ENCODE measurements around the gene DLG5.

The DLG5 gene

DNA sequence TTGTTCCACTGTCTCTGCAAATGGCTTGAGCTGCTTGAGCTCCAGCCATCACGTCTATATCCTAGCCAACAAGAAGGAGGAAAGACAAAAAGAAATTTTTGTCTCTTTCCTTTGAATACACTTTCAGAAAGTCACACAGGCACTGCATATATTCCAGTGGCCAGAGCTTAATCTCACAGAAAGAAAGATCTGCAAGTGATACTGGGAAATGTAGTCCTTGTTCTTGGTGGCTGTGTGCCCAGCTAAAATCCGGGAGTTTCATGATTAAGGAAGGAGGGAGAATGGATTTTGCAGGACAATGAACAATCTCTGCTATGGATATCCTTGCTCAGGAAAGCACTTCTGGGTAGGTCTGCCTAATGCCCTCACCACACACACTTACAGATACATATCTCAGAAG is 19.5 kb upstream of the DLG5 start:
- DNase-seq, result no peak

DNA sequence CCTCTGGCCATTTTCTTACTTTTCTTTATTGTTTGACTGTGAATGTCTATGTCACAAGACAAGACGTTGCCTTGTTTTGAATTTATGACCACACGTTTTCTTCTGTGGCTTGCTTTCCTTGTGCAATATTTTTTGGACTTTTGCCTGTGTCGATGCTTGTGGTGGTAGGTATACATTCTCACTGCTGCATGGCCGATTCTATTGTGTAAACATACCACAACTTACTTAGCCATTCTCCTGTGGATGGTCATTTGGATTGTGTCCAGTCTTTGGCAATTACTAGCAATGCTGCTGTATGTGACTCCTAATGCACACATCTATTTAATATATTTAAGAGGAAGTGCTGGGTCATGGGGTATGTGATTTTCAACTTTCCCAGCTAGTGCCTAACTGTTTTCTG is 18.0 kb upstream of the DLG5 start:
- no peak for DNase-seq

DNA sequence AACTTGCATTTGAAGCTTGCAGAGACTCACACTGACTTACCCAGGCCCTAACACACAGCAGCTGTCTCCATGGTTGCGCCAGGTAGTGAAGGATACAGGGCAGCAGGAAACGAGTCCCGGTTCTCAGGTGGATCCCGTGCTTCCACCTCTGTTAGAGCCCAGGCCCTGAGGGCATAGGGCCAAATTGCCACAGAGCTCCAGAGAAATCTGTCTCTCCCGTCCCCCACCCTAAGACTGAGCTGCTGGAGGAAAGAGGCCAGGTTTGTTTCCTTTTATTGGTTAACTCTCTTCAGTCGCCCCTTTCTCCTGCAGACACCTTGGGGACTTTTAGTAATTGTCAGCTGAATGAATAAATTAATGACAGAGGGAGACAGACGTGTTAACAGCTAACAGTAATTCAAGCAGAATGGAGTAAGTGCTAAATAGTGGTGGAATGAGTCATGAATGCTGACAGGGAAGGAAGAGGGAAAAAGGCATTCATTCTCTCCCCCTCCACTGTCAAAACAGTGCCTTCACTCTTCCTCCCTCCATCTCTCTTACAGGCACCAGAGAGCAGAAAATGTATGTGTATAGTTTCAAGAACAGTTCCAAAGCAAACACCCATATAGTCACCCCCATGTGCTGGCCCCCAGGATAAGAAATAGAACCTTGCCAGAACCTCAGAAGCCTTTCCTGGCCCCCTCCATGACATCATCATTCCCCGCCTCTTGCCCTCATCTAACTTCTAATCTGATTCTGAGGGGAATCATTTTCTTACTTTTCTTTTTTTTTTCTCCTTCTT is 16.8 kb upstream of the DLG5 start:
- DNase-seq, result no peak

DNA sequence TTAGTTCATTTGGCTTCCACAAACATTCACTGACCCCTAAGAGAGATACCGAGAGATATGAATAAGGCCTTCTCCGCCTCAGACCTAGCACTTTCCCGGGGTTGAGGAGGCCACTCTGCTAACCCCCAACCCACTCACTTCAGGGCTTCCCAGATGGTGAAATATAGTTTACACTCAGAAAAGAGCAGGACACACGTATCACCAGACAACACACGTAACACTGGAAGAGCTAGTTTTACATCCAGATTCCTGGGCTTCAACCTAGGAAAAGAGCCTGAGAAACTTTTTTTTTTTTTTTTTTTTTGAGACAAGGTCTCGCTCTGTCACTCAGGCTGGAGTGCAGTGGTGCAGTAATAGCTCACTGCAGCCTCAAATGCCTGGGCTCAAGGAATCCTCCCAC is 15.2 kb upstream of the DLG5 start:
- no peak for DNase-seq

DNA sequence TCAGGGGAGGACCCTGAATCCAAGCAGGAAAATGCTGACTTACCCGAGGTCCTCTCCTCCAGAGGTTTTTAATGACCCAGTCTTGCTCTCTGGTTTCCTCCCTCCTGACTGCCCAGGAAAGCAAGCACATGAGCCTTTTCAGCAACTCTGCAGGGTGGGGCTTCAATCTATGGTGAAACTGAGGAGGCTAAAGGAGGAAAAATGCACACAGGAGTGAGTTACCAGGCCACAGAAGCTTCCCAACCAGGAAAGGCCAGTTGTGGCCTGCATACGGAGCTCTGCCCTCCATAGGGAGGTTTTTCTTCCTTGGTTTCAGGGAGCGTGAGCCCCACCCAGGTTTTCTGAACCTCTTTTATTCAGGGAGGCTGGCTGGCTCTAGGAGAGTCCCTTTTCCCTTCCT is 14.1 kb upstream of the DLG5 start:
- no peak for DNase-seq

DNA sequence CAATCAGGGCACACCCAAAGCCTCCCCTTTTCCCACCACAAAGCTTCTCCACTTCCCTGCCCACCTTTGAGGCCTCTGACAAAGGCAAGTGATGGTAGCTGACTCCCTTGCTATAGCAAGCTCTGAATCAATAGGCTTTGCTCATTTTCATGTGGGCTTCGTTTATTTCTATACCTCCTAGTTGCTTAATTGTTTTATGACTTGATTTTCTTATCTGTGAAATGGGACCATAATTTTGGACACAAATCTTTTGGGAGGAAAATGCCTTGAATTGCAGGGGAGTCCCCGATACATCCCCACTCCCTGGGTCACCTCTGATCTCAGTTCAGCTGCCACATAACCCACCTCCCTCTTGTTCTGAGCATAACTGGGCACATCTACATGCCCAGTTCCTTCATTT is 13.7 kb upstream of the DLG5 start:
- no peak for DNase-seq

DNA sequence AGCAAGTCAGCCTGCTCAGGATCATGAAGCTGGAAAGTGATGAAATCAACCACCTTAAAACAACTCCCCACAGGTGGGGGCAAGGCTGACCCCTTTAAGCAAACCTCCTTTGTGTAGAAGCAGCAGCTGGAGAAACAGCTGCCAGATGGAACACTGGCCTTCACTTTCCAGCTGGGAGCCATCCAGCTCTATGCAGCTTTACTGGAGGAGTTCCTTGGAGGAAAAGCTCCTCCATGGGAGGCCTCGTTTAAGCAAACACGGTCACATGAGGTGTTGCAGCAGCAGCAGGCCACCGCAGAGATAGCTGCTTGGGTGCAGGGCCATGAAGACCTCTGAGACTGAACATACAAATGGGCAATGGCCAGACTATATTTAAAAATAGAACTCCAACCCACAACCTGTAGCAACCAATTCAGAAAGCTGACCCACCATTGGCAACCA is 13.0 kb upstream of the DLG5 start:
- no peak for DNase-seq

DNA sequence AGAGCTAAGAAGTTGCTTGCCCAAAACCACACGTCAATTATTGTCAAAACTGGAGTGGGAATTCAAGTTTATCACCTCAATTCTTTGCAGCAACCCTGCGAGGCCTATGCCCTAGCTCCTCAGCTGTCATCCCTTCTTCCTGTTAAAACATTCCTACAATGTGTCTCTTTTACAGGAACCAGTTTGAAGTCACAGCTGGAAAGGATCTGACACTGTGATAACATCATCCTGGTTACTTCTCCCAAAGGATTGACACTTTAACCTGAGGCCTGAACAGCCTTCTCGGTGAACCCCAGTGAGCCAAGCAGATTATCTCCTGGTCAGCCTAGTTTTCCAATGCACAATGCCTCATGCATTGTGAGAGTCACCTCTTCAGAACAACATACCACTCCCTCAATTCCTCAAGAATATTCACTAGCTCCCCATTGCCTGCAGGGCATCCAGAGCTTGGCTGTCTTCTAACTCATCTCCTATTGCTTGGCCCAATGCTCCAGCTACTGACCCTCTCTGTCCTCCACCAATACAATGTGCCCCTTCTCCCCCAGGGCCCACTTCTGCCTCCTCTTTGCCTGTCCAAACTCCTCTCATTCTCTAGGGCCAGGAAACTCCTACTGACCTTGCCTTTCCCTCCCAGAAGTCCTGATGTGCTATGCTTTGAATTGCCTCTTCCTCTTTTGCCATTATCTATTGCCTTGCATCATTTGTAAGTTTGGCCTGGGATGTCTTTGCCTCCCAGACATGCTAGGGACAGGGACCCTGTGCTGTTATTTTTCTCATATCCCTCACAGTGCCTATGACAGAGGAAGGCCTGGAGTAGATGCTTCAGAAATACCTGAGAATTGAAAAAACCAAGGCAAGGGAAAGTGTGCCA is 10.4 kb upstream of the DLG5 start:
- DNase-seq, result no peak

DNA sequence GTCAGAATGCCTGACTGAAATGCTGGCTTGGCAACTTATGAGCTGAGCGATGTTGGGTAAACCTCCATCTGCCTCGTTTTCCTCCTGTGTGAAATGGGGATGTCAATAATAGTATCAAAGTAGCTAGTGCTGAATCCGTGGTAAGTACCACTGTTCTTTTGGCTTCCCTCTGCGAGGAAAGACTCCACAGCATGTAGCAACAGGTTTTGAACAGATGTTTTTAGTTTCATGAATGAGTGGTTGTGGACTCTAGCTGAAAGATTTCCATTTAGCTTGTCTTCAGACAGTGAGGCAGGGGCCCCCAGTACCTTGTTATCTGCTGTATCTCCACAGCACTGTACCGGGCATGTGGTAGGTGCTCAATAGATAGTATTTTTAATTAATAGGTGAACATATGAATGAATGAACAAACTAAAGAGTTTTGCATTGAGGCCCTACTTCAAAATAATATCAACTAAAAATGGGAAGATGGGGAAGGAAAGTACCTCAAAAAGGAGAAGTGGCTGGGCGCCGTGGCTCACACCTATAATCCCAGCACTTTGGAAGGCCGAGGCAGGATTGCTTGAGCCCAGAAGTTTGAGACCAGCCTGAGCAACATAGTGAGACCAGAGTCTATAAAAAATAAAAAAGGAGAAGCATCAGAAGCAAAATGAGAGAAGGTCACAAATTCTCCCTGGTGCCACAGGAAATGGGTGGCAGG is 5.6 kb upstream of the DLG5 start:
- no peak for DNase-seq

DNA sequence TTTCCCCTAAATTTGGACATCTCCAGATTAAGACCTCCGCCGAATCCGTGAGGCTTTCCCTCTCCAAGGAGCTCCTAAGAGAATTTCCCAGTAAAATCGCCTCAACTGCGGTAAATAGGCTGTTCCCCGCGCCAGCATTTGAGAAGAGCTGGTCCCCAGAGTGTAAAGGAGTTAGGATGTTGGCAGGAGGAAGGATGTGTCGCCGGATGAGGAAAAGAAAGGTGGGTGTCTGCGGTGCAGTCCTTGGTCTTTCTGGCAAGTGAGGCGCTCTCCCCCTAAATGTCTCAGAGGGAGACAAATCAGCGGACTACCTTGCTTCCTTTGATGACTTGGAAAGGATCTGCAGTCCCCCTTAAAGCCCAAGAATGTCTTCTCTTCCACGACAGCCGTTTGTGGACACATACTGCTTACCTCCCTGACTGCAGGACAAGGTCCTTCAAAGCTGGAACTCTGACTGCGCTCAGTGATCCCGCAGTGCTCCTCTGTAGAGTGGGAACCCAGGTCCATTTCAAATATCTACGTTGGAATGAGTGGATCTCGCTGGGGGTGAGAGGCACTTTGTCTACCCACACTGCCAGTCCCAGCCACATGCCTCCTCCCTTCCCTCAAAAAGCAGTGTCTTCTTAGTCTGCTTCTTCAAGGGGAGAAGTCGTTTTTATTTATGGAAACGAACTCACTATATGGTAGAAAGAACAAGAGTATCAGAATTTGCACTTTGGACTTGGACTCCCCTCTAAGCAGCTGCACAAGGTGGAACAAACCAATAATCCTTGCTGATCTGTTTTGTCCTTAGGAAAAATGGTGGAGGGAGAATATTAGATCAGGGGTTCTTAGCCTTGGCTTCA is 1.1 kb upstream of the DLG5 start:
- DNase-seq, result no peak

DNA sequence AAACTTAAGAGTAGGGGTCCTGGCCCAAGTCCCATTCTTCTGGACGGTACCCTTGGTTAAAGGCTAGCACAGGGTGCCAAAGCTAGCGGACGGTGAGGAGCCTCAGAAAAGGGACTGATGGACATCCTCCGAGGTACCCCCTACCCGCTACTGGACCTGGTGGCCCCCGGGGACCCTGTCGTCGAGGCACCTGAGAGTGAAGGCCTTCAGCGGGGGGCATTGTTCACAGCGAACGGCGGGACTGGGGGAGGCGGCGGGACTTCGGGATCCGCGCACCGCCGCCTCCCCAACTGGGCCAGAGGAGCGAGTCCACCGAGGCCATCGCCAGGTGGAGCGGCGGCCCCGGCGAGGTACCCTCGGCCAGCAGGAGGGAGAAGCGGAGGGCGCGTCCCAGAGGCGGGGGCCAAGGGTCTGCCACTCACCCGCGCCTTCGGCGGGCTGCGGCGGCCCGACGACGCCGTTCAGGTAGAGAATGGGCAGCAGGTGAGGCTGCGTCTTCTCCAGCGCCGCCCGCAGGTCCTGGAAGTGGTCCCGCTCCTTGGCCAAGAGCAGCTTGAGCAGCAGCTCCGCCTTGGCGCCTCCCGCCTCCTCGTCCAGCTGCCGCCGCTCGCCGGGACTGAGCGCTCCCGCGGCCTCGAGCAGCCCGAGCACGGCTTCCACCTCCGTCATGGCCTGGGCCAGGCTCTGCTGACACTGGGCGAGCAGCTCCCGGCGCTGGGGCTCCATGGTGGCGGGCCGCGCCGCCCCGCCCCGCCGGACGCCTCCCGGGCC is 575 bp downstream of the DLG5 start:
- DNase-seq, result peak; percentile 35

DNA sequence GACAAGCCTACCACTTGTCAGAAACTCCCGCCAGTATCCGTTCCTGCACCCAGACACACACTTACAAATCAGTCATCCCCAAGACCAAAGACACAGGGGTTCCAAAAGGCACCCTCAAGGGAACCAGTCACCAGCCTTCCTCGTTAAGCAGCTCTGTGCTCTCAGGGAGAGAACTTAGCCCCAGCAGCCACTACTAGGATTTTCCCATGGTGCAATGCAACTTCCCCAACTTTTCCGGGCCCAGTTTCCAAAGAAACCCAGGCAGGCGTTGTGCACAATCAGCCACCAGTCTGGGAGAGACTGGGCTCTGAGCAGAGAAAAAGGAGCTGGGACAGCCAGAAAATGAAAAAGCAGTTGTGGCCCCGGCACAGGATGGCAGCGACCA is 1.2 kb downstream of the DLG5 start:
- no peak for DNase-seq

DNA sequence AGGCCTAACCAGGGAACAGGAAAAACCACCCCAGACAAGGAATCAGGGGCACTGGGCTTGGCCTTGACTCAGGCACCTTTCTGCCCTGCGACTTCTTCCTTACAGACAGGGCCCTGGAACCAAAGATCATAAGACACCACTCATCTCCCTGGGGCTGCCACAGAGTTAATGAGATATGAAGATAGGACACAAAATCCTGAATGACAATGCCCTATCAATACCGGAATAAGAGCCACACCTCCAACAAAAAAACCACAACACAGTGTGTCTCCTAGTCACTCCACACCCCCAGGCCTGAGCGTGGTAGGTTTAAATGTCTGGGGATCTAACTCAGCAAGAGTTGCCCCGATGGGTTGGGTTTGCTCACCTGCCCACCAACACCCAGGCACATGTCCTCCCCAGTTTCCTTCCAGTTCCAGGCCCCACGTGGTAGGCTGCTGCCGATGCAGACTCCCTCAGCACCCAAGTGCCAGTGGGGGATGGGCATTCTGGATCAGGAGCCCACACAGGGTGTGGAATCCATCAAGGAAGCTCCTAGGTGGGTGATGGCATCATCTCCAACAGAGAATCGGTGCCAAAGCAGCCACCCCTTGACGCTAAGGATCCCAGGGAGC is 3.9 kb downstream of the DLG5 start:
- DNase-seq, result no peak

DNA sequence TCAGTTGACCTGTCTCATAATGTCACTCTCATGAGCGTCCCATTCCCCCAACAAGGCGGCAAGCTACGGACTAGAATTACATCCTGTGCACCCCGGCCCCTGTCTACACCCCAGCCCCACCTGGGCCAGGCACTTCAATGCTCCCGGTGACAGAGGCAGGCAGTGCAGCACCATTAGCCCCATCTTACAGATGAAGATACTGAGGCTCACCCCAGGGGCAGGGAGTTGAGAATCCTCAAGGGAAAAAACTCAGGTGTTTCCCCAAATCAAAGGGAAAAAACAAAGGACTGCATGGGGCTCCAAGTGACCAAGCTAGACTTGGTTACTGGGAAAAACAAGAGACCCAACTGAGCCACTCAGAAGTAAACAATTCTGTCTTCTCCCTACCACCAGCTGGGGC is 4.5 kb downstream of the DLG5 start:
- DNase-seq, result no peak

DNA sequence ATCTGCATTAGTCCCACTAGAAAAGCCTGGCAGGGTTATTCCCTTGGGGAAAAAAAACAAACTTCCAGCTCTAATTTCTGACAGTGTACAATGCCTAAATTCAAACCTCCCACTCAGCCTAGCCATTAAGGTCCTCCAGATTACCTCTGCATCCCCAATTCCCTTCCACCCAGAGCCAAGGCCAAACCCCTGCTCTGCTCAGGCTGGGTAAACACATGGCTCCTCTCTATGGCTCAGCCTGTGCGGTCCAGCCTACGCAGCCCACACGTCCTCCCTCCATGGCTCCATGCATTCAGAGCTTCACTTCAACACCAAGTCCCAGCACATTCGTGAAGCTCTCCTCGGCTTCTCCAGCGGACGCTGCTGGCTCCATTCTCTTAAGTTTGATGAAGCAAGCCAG is 5.2 kb downstream of the DLG5 start:
- no peak for DNase-seq

DNA sequence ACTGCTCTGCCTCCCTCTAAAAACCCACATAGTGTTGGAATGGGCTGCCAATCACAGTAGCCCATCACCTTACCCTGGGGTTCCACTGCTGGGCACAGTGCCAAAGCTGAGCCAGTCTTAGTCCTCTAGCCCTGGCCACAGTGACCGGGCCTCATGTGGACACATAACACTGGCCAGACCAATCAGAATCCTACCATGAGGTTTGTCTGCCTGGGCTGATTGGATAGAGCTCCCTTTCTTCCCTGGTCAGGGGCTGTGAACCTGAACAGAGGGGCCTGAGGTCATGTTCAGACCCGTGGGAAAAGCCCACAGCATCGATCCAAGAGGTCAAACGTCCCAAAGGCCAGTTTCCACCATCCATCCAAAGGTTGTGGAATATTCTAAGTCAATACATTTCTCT is 6.1 kb downstream of the DLG5 start:
- DNase-seq, result no peak

DNA sequence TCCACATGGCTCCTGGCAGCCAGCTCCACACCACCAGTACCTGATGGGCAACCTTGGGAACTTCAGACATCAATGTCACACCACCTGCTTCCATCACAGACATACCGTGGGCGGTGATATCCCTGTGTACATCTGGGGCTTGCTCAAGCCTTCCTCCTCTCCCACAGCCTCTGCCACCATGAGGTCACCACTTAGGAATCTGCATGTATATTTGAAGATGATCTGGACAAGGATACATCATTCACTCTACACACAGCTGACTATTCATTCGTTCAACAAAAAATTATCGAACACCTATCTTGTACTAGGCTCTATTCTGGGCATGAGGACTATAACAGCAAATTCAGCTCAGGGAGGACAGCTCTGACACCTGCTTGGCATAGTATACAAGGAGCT is 6.8 kb downstream of the DLG5 start:
- no peak for DNase-seq

DNA sequence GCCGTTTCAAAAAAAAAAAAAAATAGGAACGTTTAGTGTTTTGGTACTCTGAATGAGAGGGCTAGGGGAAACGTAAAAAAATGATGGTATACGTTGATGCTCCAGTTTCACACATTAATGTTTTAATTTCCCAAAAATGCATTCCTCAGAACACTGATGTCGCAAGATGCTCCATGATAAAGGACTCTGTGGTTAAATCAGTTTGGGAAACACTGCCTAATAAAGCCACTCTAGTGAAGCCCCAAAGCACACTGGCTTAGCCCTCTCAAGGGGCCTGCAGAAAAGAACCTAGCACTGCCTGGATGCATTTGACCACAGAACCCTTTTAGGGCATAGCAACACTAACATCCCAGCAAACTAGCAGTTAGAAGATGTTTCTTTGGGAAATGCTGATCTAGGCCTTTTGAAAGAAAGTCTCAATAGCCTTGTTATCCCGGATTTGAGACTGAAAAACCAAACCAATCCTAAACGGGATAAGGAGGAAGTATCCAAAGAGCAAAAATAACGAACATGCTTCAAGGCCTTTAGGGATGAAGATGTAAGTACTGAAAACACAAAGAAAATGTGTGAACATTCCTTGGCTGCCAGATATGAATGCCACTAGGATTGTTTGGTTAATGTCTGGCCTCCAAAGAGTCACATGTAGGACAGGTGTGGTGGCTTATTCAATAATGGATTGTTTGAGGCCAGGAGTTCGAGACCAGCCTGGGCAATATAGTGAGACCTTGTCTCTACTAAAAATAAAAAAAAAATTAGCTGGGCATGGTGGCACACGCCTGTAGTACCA is 11.0 kb downstream of the DLG5 start:
- no peak for DNase-seq

DNA sequence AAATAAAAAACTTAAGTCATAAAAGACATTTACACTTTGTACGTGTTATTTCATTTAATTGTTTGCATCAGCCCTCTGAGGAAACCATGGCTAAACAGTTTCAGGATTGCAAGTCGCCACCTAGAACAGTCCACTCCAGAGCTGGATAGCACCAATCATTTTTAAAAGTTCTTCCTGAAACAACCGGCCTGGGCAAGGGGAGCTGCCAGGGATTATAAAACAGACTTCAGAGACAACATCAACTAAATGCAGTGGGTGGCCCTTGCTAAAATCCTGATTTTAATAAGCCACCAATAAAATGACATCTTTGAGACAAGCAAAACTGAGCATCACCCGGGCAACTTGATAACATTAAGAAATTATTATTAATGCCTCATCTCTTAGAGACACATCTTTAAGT is 13.5 kb downstream of the DLG5 start:
- DNase-seq, result no peak

DNA sequence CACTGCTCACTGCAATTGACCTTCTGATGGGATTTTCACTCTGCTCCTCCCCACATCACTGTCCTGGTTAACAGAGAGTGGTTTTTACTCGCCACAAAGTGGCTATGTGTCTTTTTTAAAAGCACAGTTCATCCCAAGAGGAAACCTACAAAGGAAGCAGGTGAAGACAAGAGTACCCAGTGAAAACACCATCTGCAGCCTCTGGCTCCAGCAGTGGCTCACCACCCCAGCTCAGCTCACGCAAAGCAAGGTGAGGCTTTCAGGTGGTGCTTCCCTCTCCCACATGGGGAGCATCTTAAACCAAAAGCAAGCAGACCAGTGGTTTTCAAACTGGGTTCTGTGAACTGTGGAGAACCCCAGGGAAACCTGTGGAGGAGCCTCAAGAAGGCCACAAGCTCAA is 14.0 kb downstream of the DLG5 start:
- DNase-seq, result no peak
